T1000 (cell line): Measurements from ENCODE around the gene NOL9.
"Not testable (repeated sequence)": the region's sequence is repeated elsewhere in the genome, so short reads cannot be mapped to it uniquely, and the experiment has no call there.

Source experiments
- DNase-seq: peaks from one replicate; lab custom pipeline; 2025; ENCODE audit warnings: mixed read lengths; lab: John Stamatoyannopoulos, UW

Gene NOL9

GRCh38 chr1:6572653-6573383 lies 18.5 kb upstream of the NOL9 start:
- DNase-seq: no peak

GRCh38 chr1:6570987-6571386 lies 16.7 kb upstream of the NOL9 start:
- no peak for DNase-seq

- DNase-seq: no peak
Measured at GRCh38 chr1:6570100-6570499, 15.8 kb upstream of the NOL9 start.

- no peak for DNase-seq
Measured at GRCh38 chr1:6569033-6569432, 14.7 kb upstream of the NOL9 start.

GRCh38 chr1:6560267-6560666 lies 6.0 kb upstream of the NOL9 start:
- DNase-seq: no peak

GRCh38 chr1:6559161-6559560 lies 4.8 kb upstream of the NOL9 start:
- DNase-seq: not testable (repeated sequence)

- DNase-seq: no peak
Measured at GRCh38 chr1:6557597-6557996, 3.3 kb upstream of the NOL9 start.

GRCh38 chr1:6554907-6555778 lies 830 bp upstream of the NOL9 start, which contains the start of gene TAS1R1:
TSS of gene TAS1R1 (plus strand) at chr1:6555307. CDS start at chr1:6555374, 67 bp downstream.
- DNase-seq: no peak

GRCh38 chr1:6547301-6547700 lies 7.0 kb downstream of the NOL9 start:
- no peak for DNase-seq

- DNase-seq: no peak
Measured at GRCh38 chr1:6546326-6546725, 8.0 kb downstream of the NOL9 start.

- DNase-seq: no peak
Measured at GRCh38 chr1:6545276-6546112, 8.8 kb downstream of the NOL9 start.

GRCh38 chr1:6544831-6545230 lies 9.5 kb downstream of the NOL9 start:
- no peak for DNase-seq

- DNase-seq: no peak
Measured at GRCh38 chr1:6538956-6539355, 15.4 kb downstream of the NOL9 start.

GRCh38 chr1:6536291-6536690 lies 18.0 kb downstream of the NOL9 start:
- DNase-seq: no peak

- DNase-seq: no peak
Measured at GRCh38 chr1:6535214-6535613, 19.1 kb downstream of the NOL9 start.

- DNase-seq: no peak
Measured at GRCh38 chr1:6534248-6534822, 20.0 kb downstream of the NOL9 start.

- no peak for DNase-seq
Measured at GRCh38 chr1:6531996-6532395, 22.3 kb downstream of the NOL9 start.

- no peak for DNase-seq
Measured at GRCh38 chr1:6530504-6531160, 23.7 kb downstream of the NOL9 start.

GRCh38 chr1:6528492-6528891 lies 25.8 kb downstream of the NOL9 start:
- no peak for DNase-seq

- DNase-seq: no peak
Measured at GRCh38 chr1:6526316-6526715, 28.0 kb downstream of the NOL9 start.

- DNase-seq: no peak
Measured at GRCh38 chr1:6523566-6523965, 30.7 kb downstream of the NOL9 start.
